ENCODE results near the gene SPG11.
A peak's percentile ranks its signal among the peaks of the same experiment; 100 is the strongest.

- TF ChIP-seq CTCF (IDR thresholded peaks at IDR 0.05; ENCODE audit: insufficient read depth, low read length, poor library complexity, severe bottlenecking) (peak; percentile 26), EZH2phosphoT487 (conservative IDR thresholded peaks at IDR 0.05; ENCODE audit: low read length) (no peak)
Observed at GRCh38 chr15:44532689-44533088, 130.8 kb downstream of the SPG11 start.
